ENCODE results near the gene NRCAM.
"Not testable (repeated sequence)": the region's sequence is repeated elsewhere in the genome, so short reads cannot be mapped to it uniquely, and the experiment has no call there.

NRCAM gene

GRCh38 chr7:108395426-108395825 lies 60.8 kb downstream of the NRCAM start:
- DNase-seq (ENCODE audit: low spot score), result no peak

GRCh38 chr7:108393097-108393496 lies 63.1 kb downstream of the NRCAM start:
- DNase-seq (ENCODE audit: low spot score), result not testable (repeated sequence)

GRCh38 chr7:108387686-108388085 lies 68.5 kb downstream of the NRCAM start:
- DNase-seq (ENCODE audit: low spot score), result not testable (repeated sequence)

GRCh38 chr7:108385834-108386422 lies 70.3 kb downstream of the NRCAM start:
- DNase-seq (ENCODE audit: low spot score), result no peak

GRCh38 chr7:108384716-108385483 lies 71.3 kb downstream of the NRCAM start:
- DNase-seq (ENCODE audit: low spot score), result no peak

- no peak for DNase-seq (ENCODE audit: low spot score)
Observed at GRCh38 chr7:108382932-108383331, 73.3 kb downstream of the NRCAM start.

- DNase-seq (ENCODE audit: low spot score), result no peak
Observed at GRCh38 chr7:108380517-108380916, 75.7 kb downstream of the NRCAM start.

GRCh38 chr7:108376206-108376605 lies 80.0 kb downstream of the NRCAM start:
- DNase-seq (ENCODE audit: low spot score), result no peak

- DNase-seq (ENCODE audit: low spot score), result no peak
Observed at GRCh38 chr7:108375668-108376067, 80.6 kb downstream of the NRCAM start.

- no peak for DNase-seq (ENCODE audit: low spot score)
Observed at GRCh38 chr7:108374899-108375298, 81.3 kb downstream of the NRCAM start.

- DNase-seq (ENCODE audit: low spot score), result no peak
Observed at GRCh38 chr7:108372618-108373017, 83.6 kb downstream of the NRCAM start.

GRCh38 chr7:108370616-108371015 lies 85.6 kb downstream of the NRCAM start:
- no peak for DNase-seq (ENCODE audit: low spot score)

- no peak for DNase-seq (ENCODE audit: low spot score)
Observed at GRCh38 chr7:108368466-108368865, 87.8 kb downstream of the NRCAM start.

GRCh38 chr7:108367946-108368345 lies 88.3 kb downstream of the NRCAM start:
- DNase-seq (ENCODE audit: low spot score), result no peak

- DNase-seq (ENCODE audit: low spot score), result no peak
Observed at GRCh38 chr7:108367314-108367713, 88.9 kb downstream of the NRCAM start.

- DNase-seq (ENCODE audit: low spot score), result no peak
Observed at GRCh38 chr7:108363659-108364058, 92.6 kb downstream of the NRCAM start.

- DNase-seq (ENCODE audit: low spot score), result no peak
Observed at GRCh38 chr7:108360058-108360800, 96.0 kb downstream of the NRCAM start.

GRCh38 chr7:108358553-108358952 lies 97.7 kb downstream of the NRCAM start:
- no peak for DNase-seq (ENCODE audit: low spot score)

GRCh38 chr7:108351729-108352131 lies 104.5 kb downstream of the NRCAM start:
- DNase-seq (ENCODE audit: low spot score), result no peak

- no peak for DNase-seq (ENCODE audit: low spot score)
Observed at GRCh38 chr7:108348913-108349312, 107.3 kb downstream of the NRCAM start.

GRCh38 chr7:108347616-108348015 lies 108.6 kb downstream of the NRCAM start:
- no peak for DNase-seq (ENCODE audit: low spot score)

GRCh38 chr7:108345710-108346336 lies 110.4 kb downstream of the NRCAM start:
- DNase-seq (ENCODE audit: low spot score), result no peak

All from activated CD4-positive, alpha-beta T cell treated with anti-CD3 and anti-CD28 coated beads, Interleukin-2, Interleukin-4, amounts not matched to agents 100 ng/mL and 50 ng/mL, durations not matched to agents 16 hours and 8 hours (primary cell).